Right lobe of liver (tissue), 6 donors: ENCODE data around the gene FAM47E. TPM values are rescaled to one million over a fixed set of nuclear protein-coding genes. Genes with fewer than 3 reads are reported as not detected.

Experiments used
- ATAC-seq, 4 donors: fragments of 200-7000 bp; cut with Tn5 transposase; one replicate each; pipeline ENCODE4 v1.9.1; 2020; ENCODE audit warnings: mild to moderate bottlenecking in 4 of 4, moderate library complexity in 4 of 4
- DNase-seq, 3 donors: peaks; one replicate each; pipeline ENCODE4 v3.0.0-alpha.2; 2020
- H3K27ac ChIP-seq, 3 donors: fragments of 200-600 bp; one replicate each; pipeline ENCODE4 v1.8.0; 2022
- H3K27me3 ChIP-seq, 2 donors: fragments of 200-600 bp; one replicate each; pipeline ENCODE4 v1.8.0; 2022
- H3K36me3 ChIP-seq, 4 donors: fragments of 200-600 bp; sonication (generic) in 1 of 4; one replicate each; pipeline versions ENCODE4 v1.5.1 to v1.8.0; 2017 to 2022; ENCODE audit warnings: control low read depth in 1 of 4
- H3K4me1 ChIP-seq, 4 donors: fragments of 200-600 bp; sonication (generic) in 1 of 4; one replicate each; pipeline versions ENCODE4 v1.5.1 to v1.8.0; 2017 to 2022; ENCODE audit warnings: control low read depth in 1 of 4
- H3K4me3 ChIP-seq, 3 donors: fragments of 200-600 bp; one replicate each; pipeline ENCODE4 v1.8.0; 2022
- H3K9me3 ChIP-seq, 4 donors: fragments of 200-600 bp; sonication (generic) in 1 of 4; one replicate each; pipeline versions ENCODE4 v1.5.1 to v1.8.0; 2017 to 2022; ENCODE audit warnings: control low read depth in 1 of 4
- POLR2A ChIP-seq: fragments of 450-650 bp; IDR thresholded peaks from one replicate; pipeline ENCODE4 v1.6.1; 2017; ENCODE audit warnings: antibody characterized with exemption, mild to moderate bottlenecking
- WGBS: methylation state at CpG from one replicate; pipeline ENCODE4 v1.1.6; 2018; ENCODE audit warnings: low coverage, low lambda C conversion rate; ENCODE audit not compliant: insufficient coverage; ENCODE audit errors: missing lambda C conversion rate; 5-methylcytosine and 5-hydroxymethylcytosine counted together
- intact Hi-C, 2 donors: fragments of 100-400 bp; cut with DNase I; formaldehyde crosslinking; loops; one replicate each; pipeline versions ENCODE4 v1.11.2 to v1.14.1; 2022
- long read RNA-seq: library from polyadenylated mRNA; unstranded; transcript quantifications from one replicate; pipeline ENCODE4 v2.0.0, GENCODE V29; 2019
- total RNA-seq, 6 experiments: library from RNA; depleted of rRNA in 2 of 6; stranded (reverse); fragments of >200 nt in 2 of 6; fragmentation: NEBNext Ultra II Directional in 3 of 6; extraction: Animal tissue kit (Norgen Biotek cat#: 25700) in 3 of 6; gene quantifications; one replicate each; pipeline versions ENCODE4 v1.1.0 to v1.2.4, GENCODE V29; 2016 to 2023
- TF ChIP-seq, protein P1 (sequence below), 4 donors: fragments of 200-600 bp in 3 of 4; fragments of 450-650 bp in 1 of 4; IDR thresholded peaks; one replicate each; pipeline versions ENCODE4 v1.5.1 to v1.8.0; 2016 to 2022; ENCODE audit warnings: antibody characterized with exemption in 4 of 4, mild to moderate bottlenecking in 2 of 4
- donor health status: DM: no; HTN: yes; CAD: no.
- donor health status: DM: no; HTN: no; CAD: no.
- donor health status: DM: no; HTN: no; CAD: no.
- donor health status: DM: no; HTN: yes; CAD: no.
- donor health status: DM: no; HTN: yes; CAD: no.

Gene FAM47E, protein sequence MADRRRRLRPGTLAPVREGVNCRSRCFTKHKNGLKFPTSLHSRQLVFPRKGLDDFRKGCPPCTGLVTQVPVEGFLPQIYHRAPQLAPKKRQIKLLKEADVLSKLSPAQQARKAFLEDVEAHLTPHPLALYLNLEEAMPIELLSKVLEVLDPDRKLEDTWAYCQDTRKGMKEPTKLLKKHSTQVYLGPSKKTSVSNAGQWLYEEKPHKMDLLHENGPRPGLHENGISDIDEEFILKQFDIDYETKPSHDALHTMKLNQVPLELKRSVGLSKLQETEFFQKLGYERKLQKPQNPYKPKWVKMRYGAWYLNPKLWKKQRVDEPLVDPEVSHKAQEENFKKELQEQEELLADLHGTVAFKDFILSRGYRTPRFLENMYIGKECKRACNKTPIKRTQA
- 1 to 10 TPM; 1.2 to 5.0 (median 2.9) TPM for total RNA-seq
- long read RNA-seq, partial matches to known transcripts = 0 of 1 reads
- long read RNA-seq, other reads (novel, unspliced or antisense) = 1 of 1 reads

DNA sequence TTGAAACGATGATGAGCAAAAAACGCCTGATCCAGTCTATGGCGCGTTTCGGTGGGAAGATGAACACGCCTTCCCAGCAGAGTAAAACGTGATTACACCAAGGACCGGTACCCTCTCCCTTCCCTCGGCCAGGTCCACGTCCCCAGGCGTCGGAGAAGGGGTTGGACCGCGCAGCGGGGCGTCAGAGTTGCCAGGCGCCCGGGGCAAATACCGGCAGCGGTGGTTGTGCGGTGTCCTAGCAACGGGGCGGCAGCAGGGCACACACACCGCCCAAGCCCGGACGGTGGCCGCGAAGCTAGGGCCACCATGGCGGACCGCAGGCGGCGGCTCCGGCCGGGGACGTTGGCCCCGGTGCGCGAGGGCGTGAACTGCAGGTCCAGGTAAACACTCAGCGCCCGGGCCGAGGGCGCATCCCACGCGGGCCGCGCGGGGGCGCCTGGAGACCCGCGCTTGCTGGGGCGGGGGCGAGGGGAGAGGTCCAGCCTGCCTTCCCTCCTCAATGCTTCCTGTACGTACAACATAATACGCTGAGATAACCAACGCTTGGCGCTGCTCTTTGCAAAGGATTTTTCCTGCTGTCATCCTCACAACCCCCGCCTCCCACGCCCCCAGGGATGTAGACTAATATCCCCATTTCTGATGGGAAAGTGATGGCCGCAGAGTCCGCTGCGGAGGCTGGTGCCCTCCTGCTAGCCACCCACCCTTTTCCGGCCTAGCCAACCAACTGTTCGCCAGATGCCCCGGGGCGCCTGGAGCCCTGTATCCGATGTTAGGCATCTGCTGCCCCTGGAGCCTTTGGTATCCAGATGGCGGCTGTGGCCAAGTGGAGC is at the start of gene FAM47E:
Gene FAM47E (plus strand): TSS at position 281 of the 830 bp plus-strand sequence. CDS start 26 bp downstream, at position 307.
- DNase-seq (peak; percentile 91 to 94 (median 94)), ATAC-seq (peak; percentile 96 to 99 (median 98))
- peaks cover 0 to 3% (median under 1%) of the 10 kb centered on the region in 4 donors for H3K4me1 ChIP-seq
- 9% methylated on average over 20 of the region's 68 CpGs for WGBS
- no peaks in the 10 kb centered on the region for H3K36me3 ChIP-seq
- H3K4me3 ChIP-seq = peak within 1 kb of the TSS; percentile 52 to 61 (median 60)
- H3K9me3 ChIP-seq = no peaks in the 10 kb centered on the region
- intact Hi-C loops = no loop called here
- TF ChIP-seq, protein P1, sequence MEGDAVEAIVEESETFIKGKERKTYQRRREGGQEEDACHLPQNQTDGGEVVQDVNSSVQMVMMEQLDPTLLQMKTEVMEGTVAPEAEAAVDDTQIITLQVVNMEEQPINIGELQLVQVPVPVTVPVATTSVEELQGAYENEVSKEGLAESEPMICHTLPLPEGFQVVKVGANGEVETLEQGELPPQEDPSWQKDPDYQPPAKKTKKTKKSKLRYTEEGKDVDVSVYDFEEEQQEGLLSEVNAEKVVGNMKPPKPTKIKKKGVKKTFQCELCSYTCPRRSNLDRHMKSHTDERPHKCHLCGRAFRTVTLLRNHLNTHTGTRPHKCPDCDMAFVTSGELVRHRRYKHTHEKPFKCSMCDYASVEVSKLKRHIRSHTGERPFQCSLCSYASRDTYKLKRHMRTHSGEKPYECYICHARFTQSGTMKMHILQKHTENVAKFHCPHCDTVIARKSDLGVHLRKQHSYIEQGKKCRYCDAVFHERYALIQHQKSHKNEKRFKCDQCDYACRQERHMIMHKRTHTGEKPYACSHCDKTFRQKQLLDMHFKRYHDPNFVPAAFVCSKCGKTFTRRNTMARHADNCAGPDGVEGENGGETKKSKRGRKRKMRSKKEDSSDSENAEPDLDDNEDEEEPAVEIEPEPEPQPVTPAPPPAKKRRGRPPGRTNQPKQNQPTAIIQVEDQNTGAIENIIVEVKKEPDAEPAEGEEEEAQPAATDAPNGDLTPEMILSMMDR (IDR thresholded peaks at IDR 0.05) = peak; percentile 62 to 88 (median 70)
- peak; percentile 39 for TF ChIP-seq POLR2A
- H3K27ac ChIP-seq = peak within 1 kb of the TSS; percentile 2 to 54 (median 44)
- no peaks in the 10 kb centered on the region for H3K27me3 ChIP-seq

DNA sequence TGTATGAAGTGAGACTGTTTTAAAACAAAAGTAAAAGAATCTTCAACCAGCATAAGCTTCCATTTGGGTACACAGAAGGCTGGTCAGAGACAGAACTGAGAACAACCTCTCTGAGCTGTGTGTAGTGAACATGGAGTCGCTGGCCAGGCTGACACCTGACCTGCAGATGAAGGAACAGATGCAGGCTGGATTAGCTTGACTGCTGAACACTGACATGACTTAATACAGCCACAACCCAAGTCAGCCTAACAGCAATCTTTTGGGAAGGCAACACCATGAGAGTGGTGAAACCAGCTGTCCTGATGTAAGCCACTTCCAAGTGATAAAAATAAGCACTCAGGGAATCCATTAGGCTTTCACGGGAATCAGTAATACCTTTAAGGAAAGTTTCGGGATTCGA is 48.0 kb upstream of the FAM47E start:
- intact Hi-C loops = no loop called here
- no peaks in the 10 kb centered on the region for H3K36me3 ChIP-seq
- 91% methylated on average over 4 of the region's 4 CpGs for WGBS
- no peaks in the 10 kb centered on the region for H3K9me3 ChIP-seq
- H3K4me1 ChIP-seq = peaks cover 0 to 89% (median 35%) of the 10 kb centered on the region in 4 donors
- no peaks in the 10 kb centered on the region for H3K27me3 ChIP-seq
- H3K27ac ChIP-seq = peak overlapping the region in 2 of 3 donors; percentile 25 to 89
- TF ChIP-seq POLR2A = no peak
- TF ChIP-seq, protein P1 (IDR thresholded peaks at IDR 0.05) = no peak
- DNase-seq = no peak
- H3K4me3 ChIP-seq = no peak overlapping the region
- ATAC-seq = no peak

DNA sequence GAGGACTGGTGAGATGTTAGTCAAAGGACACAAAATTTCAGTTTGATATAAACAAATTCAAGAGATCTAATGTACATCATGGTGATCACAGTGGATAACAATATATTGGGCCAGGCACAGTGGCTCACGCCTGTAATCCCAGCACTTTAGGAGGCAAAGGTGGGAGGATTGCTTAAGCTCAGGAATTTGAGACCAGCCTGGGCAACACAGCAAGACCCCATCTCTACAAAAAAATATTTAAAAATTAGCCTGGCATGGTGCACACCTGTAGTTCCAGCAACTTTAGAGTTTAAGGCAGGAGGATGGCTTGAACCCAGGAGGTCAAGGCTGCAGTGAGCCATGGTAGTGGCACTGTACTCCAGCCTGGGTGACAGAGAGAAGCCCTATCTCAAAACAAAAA is 46.6 kb upstream of the FAM47E start:
- 100% methylated on average over 1 of the region's 1 CpG for whole genome bisulfite sequencing
- Histone ChIP-seq H3K27ac (no peak overlapping the region), H3K36me3 (no peaks in the 10 kb centered on the region), H3K27me3 (no peaks in the 10 kb centered on the region), H3K9me3 (no peaks in the 10 kb centered on the region), H3K4me3 (no peak overlapping the region), H3K4me1 (peaks cover 0 to 90% (median 34%) of the 10 kb centered on the region in 4 donors)
- TF ChIP-seq POLR2A = no peak
- TF ChIP-seq, protein P1 (IDR thresholded peaks at IDR 0.05) = no peak
- ATAC-seq (no peak), DNase-seq (no peak)
- intact Hi-C loops = no loop called here

DNA sequence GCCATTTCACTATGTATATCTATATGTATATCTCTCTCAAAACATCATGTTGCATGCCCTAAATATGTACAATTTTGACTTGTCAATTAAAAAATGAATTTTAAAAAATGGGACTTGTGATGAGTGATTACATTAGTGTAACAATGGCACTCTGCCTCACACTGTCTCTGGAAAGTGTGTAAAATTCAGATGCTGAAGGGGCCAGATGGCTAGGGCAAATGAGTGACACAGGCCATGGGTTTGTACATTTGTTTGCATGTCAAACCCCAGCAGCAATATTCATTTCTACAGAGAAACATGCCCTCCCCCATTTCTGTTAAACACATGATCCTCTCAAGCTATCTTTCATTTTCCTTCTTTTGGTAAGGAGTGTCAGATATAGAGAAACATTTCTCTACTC is 46.0 kb upstream of the FAM47E start:
- Histone ChIP-seq H3K27me3 (no peaks in the 10 kb centered on the region), H3K4me1 (peaks cover 0 to 90% (median 33%) of the 10 kb centered on the region in 4 donors), H3K27ac (peak overlapping the region in 2 of 3 donors; percentile 69 to 87), H3K4me3 (no peak overlapping the region), H3K36me3 (no peaks in the 10 kb centered on the region), H3K9me3 (no peaks in the 10 kb centered on the region)
- TF ChIP-seq POLR2A = no peak
- TF ChIP-seq, protein P1 (IDR thresholded peaks at IDR 0.05) = no peak
- DNase-seq = no peak
- ATAC-seq = no peak
- intact Hi-C loops = no loop called here
